ENCODE measurements around the gene CFAP69.

Gene CFAP69

GRCh38 chr7:90224195-90224594 is 20.8 kb upstream of the CFAP69 start:
- DNase-seq (ENCODE audit: low spot score in 2 of 2) (no peak), ATAC-seq (ENCODE audit: low read depth) (no peak)
- Mint-ChIP-seq H3K27me3 (peaks cover 10% of the 10 kb centered on the region), H3K27ac (no peak overlapping the region), H3K9me3 (no peaks in the 10 kb centered on the region), H3K36me3 (no peaks in the 10 kb centered on the region), H3K4me3 (no peak overlapping the region), H3K4me1 (no peaks in the 10 kb centered on the region)

GRCh38 chr7:90225181-90225580 is 19.8 kb upstream of the CFAP69 start:
- H3K27ac Mint-ChIP-seq = no peak overlapping the region
- no peaks in the 10 kb centered on the region for H3K9me3 Mint-ChIP-seq
- ATAC-seq (ENCODE audit: low read depth) = no peak
- H3K4me3 Mint-ChIP-seq = no peak overlapping the region
- peaks cover 10% of the 10 kb centered on the region for H3K27me3 Mint-ChIP-seq
- H3K36me3 Mint-ChIP-seq = no peaks in the 10 kb centered on the region
- H3K4me1 Mint-ChIP-seq = no peaks in the 10 kb centered on the region
- DNase-seq (ENCODE audit: low spot score in 2 of 2) = no peak

DNA sequence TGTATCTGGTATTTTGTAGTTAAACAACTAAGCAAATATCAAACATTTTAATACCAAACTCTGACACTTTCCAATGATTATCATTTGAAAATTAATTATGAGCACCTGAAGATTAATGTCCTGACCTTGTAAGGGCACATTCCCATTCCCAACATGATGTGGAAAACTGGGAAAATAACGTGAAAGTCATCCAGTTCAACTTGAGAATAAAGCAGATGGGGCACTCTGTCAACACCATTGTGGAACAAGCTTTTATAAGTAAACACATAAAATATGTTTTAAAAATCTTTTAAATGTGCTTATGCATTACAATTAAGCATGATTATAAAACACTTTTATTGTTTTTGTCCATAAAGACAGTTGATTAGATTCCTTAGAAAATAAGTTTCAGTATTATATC is 19.4 kb upstream of the CFAP69 start:
- Mint-ChIP-seq H3K36me3 (no peaks in the 10 kb centered on the region), H3K4me3 (no peak overlapping the region), H3K27me3 (peaks cover 7% of the 10 kb centered on the region), H3K9me3 (no peaks in the 10 kb centered on the region), H3K4me1 (no peaks in the 10 kb centered on the region), H3K27ac (no peak overlapping the region)
- no peak for ATAC-seq (ENCODE audit: low read depth)
- DNase-seq (ENCODE audit: low spot score in 2 of 2) = no peak

DNA sequence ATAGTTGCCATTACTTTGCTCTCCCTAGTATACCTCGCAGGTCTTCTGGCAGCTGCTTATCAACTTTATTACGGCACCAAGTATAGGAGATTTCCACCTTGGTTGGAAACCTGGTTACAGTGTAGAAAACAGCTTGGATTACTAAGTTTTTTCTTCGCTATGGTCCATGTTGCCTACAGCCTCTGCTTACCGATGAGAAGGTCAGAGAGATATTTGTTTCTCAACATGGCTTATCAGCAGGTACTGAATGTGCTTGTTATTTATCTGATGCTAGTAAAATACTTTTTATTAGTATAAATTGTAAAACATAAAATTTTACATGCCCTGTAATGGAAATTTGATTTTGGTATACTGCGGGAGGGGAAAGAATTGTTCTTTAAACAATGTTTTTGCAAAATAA is 17.7 kb upstream of the CFAP69 start:
- no peak overlapping the region for H3K27ac Mint-ChIP-seq
- no peaks in the 10 kb centered on the region for H3K4me1 Mint-ChIP-seq
- no peak for DNase-seq (ENCODE audit: low spot score in 2 of 2)
- H3K27me3 Mint-ChIP-seq = peaks cover 7% of the 10 kb centered on the region
- H3K36me3 Mint-ChIP-seq = no peaks in the 10 kb centered on the region
- H3K9me3 Mint-ChIP-seq = no peaks in the 10 kb centered on the region
- no peak for ATAC-seq (ENCODE audit: low read depth)
- no peak overlapping the region for H3K4me3 Mint-ChIP-seq

DNA sequence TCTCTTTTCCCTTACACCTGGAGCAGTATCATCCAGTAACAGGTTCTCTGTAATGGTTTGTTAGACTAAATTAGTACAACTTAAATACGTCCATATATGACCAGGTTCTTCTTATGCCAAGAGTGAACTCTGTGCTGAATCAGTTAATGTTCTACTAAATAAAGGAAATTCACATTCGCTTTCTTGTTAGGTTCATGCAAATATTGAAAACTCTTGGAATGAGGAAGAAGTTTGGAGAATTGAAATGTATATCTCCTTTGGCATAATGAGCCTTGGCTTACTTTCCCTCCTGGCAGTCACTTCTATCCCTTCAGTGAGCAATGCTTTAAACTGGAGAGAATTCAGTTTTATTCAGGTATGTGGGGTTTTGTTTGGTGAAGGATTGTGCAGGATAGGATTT is 15.3 kb upstream of the CFAP69 start:
- Mint-ChIP-seq H3K9me3 (no peaks in the 10 kb centered on the region), H3K36me3 (no peaks in the 10 kb centered on the region), H3K4me1 (no peaks in the 10 kb centered on the region), H3K27ac (no peak overlapping the region), H3K4me3 (no peak overlapping the region), H3K27me3 (no peaks in the 10 kb centered on the region)
- DNase-seq (ENCODE audit: low spot score in 2 of 2) (no peak), ATAC-seq (ENCODE audit: low read depth) (no peak)

GRCh38 chr7:90230834-90231233 is 14.1 kb upstream of the CFAP69 start:
- ATAC-seq (ENCODE audit: low read depth) (no peak), DNase-seq (ENCODE audit: low spot score in 2 of 2) (no peak)
- Mint-ChIP-seq H3K36me3 (no peaks in the 10 kb centered on the region), H3K4me1 (no peaks in the 10 kb centered on the region), H3K9me3 (no peaks in the 10 kb centered on the region), H3K27ac (no peak overlapping the region), H3K27me3 (no peaks in the 10 kb centered on the region), H3K4me3 (no peak overlapping the region)

DNA sequence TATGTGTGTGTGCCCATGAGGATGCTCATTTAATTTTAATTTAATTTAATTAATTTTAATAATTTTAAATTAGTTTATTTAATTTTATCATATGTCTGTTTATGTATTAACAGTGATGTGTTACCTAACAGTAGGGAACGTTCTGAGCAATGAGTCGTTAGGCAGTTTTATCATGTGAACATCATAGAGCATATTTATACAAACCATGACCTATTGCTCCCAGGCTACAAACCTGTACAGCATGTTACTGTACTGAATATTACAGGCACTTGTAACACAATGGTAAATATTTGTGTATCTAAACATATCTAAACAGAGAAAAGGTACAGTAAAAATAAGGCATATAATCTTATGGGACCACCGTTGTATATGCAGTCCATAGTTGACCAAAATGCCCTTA is 13.7 kb upstream of the CFAP69 start:
- Mint-ChIP-seq H3K27me3 (no peaks in the 10 kb centered on the region), H3K4me1 (no peaks in the 10 kb centered on the region), H3K27ac (no peak overlapping the region), H3K9me3 (no peaks in the 10 kb centered on the region), H3K4me3 (no peak overlapping the region), H3K36me3 (no peaks in the 10 kb centered on the region)
- no peak for ATAC-seq (ENCODE audit: low read depth)
- no peak for DNase-seq (ENCODE audit: low spot score in 2 of 2)

DNA sequence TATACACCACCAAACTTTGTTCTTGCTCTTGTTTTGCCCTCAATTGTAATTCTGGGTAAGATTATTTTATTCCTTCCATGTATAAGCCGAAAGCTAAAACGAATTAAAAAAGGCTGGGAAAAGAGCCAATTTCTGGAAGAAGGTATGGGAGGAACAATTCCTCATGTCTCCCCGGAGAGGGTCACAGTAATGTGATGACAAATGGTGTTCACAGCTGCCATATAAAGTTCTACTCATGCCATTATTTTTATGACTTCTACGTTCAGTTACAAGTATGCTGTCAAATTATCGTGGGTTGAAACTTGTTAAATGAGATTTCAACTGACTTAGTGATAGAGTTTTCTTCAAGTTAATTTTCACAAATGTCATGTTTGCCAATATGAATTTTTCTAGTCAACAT is 12.5 kb upstream of the CFAP69 start:
- no peak overlapping the region for H3K4me3 Mint-ChIP-seq
- no peaks in the 10 kb centered on the region for H3K9me3 Mint-ChIP-seq
- H3K4me1 Mint-ChIP-seq = no peaks in the 10 kb centered on the region
- no peak overlapping the region for H3K27ac Mint-ChIP-seq
- H3K27me3 Mint-ChIP-seq = no peaks in the 10 kb centered on the region
- no peak for ATAC-seq (ENCODE audit: low read depth)
- no peaks in the 10 kb centered on the region for H3K36me3 Mint-ChIP-seq
- no peak for DNase-seq (ENCODE audit: low spot score in 2 of 2)

- no peak for DNase-seq (ENCODE audit: low spot score in 2 of 2)
- ATAC-seq (ENCODE audit: low read depth) = no peak
- Mint-ChIP-seq H3K36me3 (no peaks in the 10 kb centered on the region), H3K9me3 (no peaks in the 10 kb centered on the region), H3K4me3 (no peak overlapping the region), H3K27me3 (no peaks in the 10 kb centered on the region), H3K27ac (no peak overlapping the region), H3K4me1 (peaks cover 3% of the 10 kb centered on the region)
Measured at GRCh38 chr7:90233569-90233968, 11.4 kb upstream of the CFAP69 start.

DNA sequence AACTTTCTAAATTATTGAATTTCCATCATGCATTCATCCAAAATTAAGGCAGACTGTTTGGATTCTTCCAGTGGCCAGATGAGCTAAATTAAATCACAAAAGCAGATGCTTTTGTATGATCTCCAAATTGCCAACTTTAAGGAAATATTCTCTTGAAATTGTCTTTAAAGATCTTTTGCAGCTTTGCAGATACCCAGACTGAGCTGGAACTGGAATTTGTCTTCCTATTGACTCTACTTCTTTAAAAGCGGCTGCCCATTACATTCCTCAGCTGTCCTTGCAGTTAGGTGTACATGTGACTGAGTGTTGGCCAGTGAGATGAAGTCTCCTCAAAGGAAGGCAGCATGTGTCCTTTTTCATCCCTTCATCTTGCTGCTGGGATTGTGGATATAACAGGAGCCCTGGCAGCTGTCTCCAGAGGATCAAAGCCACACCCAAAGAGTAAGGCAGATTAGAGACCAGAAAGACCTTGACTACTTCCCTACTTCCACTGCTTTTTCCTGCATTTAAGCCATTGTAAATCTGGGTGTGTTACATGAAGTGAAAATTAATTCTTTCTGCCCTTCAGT is 8.2 kb upstream of the CFAP69 start:
- no peaks in the 10 kb centered on the region for H3K27me3 Mint-ChIP-seq
- H3K4me1 Mint-ChIP-seq = peaks cover 5% of the 10 kb centered on the region
- H3K9me3 Mint-ChIP-seq = no peaks in the 10 kb centered on the region
- DNase-seq (ENCODE audit: low spot score in 2 of 2) = no peak
- ATAC-seq (ENCODE audit: low read depth) = no peak
- H3K4me3 Mint-ChIP-seq = no peak overlapping the region
- no peaks in the 10 kb centered on the region for H3K36me3 Mint-ChIP-seq
- H3K27ac Mint-ChIP-seq = no peak overlapping the region

GRCh38 chr7:90238022-90238421 is 7.0 kb upstream of the CFAP69 start:
- H3K4me1 Mint-ChIP-seq = peaks cover 10% of the 10 kb centered on the region
- H3K27me3 Mint-ChIP-seq = no peaks in the 10 kb centered on the region
- H3K27ac Mint-ChIP-seq = no peak overlapping the region
- DNase-seq (ENCODE audit: low spot score in 2 of 2) = no peak
- H3K36me3 Mint-ChIP-seq = no peaks in the 10 kb centered on the region
- no peaks in the 10 kb centered on the region for H3K9me3 Mint-ChIP-seq
- H3K4me3 Mint-ChIP-seq = no peak overlapping the region
- ATAC-seq (ENCODE audit: low read depth) = no peak

DNA sequence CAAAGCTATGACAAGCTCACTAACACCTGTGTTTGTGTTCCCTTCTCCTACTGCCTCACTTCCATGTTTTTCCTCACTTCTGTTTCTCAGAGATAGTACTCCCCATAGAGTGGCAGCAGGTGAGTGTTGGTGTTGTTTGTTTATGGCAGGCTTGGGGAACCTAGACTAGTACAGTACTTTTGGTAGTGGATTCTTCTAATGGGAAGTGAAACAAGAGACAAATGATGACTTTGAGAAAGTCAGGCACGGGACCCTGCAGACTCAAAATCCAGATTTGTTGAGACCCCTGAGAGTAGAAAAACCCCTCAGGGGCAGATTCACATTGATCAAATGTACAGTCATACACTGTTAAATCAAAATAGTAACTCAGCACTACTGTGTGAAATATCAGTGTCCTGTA is 6.4 kb upstream of the CFAP69 start:
- Mint-ChIP-seq H3K4me1 (peaks cover 13% of the 10 kb centered on the region), H3K9me3 (no peaks in the 10 kb centered on the region), H3K36me3 (no peaks in the 10 kb centered on the region), H3K4me3 (no peak overlapping the region), H3K27me3 (no peaks in the 10 kb centered on the region), H3K27ac (no peak overlapping the region)
- ATAC-seq (ENCODE audit: low read depth) (peak; percentile 52), DNase-seq (ENCODE audit: low spot score in 2 of 2) (no peak)

- no peaks in the 10 kb centered on the region for H3K9me3 Mint-ChIP-seq
- H3K27ac Mint-ChIP-seq = no peak overlapping the region
- H3K4me1 Mint-ChIP-seq = peaks cover 16% of the 10 kb centered on the region
- H3K4me3 Mint-ChIP-seq = no peak overlapping the region
- H3K36me3 Mint-ChIP-seq = no peaks in the 10 kb centered on the region
- ATAC-seq (ENCODE audit: low read depth) (no peak), DNase-seq (ENCODE audit: low spot score in 2 of 2) (no peak)
- no peaks in the 10 kb centered on the region for H3K27me3 Mint-ChIP-seq
Measured at GRCh38 chr7:90239050-90239449, 5.9 kb upstream of the CFAP69 start.

DNA sequence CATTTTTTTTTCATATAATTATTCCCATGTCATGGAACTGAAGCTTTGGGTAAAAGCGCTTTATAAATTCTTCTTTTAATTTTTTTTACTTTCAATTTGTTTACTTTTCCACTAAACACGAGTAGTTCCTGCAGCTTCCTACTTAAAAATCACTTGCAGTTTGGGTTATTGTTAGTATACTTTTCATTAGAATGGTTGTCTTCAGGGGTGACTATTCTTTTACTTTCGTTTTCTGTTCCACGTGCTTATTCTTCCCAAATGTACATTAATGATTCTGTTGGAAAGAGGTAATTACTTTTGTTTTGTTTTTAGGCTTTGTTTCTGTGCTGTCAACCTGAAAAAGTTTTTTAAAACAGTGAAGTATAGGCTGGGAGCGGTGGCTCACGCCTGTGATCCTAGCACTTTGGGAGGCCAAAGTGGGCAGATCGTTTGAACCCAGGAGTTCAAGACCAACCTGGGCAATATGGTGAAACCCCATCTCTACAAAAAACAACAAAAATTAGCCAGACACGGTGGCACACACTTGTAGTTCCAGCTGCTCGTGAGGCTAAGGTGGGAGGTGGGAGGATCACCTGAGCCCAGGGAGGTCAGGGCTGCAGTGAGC is 5.2 kb upstream of the CFAP69 start:
- peaks cover 20% of the 10 kb centered on the region for H3K4me1 Mint-ChIP-seq
- ATAC-seq (ENCODE audit: low read depth) (no peak), DNase-seq (ENCODE audit: low spot score in 2 of 2) (no peak)
- H3K27ac Mint-ChIP-seq = no peak overlapping the region
- no peaks in the 10 kb centered on the region for H3K27me3 Mint-ChIP-seq
- peak overlapping the region; percentile 37 for H3K4me3 Mint-ChIP-seq
- H3K36me3 Mint-ChIP-seq = no peaks in the 10 kb centered on the region
- H3K9me3 Mint-ChIP-seq = no peaks in the 10 kb centered on the region

- peaks cover 26% of the 10 kb centered on the region for H3K4me1 Mint-ChIP-seq
- no peak overlapping the region for H3K4me3 Mint-ChIP-seq
- DNase-seq (ENCODE audit: low spot score in 2 of 2) (no peak), ATAC-seq (ENCODE audit: low read depth) (peak; percentile 42)
- H3K27me3 Mint-ChIP-seq = no peaks in the 10 kb centered on the region
- no peaks in the 10 kb centered on the region for H3K36me3 Mint-ChIP-seq
- H3K9me3 Mint-ChIP-seq = no peaks in the 10 kb centered on the region
- no peak overlapping the region for H3K27ac Mint-ChIP-seq
Measured at GRCh38 chr7:90242369-90243168, 2.4 kb upstream of the CFAP69 start.

Measured in memory B cell (primary cell).